Medulla oblongata (tissue), 1 donor: ENCODE measurements around the gene YIF1A.
"Not testable (repeated sequence)": the region's sequence is repeated elsewhere in the genome, so short reads cannot be mapped to it uniquely, and the experiment has no call there.

Experiments used
- DNase-seq: peaks from one replicate; pipeline ENCODE4 v3.0.0-alpha.2; 2015; ENCODE audit errors: extremely low spot score

The YIF1A gene

DNA sequence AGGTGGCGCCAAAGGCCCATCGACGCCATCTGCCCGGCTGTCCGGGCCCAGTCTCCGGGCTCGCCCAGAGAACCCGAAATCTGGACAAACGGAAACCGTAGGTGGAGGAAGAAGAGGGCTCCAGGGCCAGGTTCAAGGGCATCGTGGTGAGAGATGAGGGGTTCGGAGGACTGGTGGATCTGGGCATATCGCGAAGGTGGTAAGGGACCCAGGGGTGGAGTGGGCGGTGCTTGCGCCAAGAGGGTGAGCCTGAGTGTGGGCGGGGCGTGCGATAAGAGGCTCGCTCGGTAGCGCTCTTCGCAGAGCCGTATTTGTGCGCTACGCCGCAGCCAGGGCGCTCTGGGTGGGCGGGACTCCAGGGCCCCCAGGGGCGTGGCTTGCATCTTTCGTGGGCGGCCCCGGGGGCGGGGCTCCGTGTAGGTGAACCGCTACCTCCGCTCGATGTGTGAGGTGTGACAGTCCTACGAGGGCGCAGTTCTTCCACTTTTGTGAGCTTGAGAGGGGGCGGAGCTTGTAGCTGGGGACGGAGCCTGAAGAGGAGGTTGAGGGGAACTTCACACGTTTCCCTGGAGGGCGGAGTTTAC, 23.1 kb upstream of the YIF1A start:
- DNase-seq: peak; percentile 88

DNA sequence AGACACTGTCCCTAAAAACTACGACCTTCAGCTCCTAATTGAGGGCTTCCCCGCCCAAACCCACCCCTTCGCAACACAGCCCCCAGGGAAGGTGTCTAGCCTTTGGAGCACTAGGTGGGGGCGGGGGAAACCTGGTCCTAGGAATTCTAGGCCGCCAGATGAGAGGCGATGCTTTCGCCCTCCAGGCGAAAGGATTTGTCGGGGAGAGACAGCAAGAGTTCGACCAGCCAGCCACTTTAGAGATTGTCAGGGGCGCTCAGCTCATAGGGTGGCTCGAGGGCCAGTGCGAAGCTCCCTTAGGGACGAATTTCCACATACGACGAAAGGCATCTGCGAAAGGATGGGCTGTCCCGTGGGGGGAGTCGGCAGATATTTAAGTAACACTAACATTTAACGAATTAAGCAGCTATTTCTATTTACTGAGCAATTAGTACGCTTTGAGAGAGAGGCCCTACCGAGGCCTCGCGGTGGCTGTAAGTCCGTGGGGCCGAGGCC, 22.6 kb upstream of the YIF1A start:
- DNase-seq: no peak

DNA sequence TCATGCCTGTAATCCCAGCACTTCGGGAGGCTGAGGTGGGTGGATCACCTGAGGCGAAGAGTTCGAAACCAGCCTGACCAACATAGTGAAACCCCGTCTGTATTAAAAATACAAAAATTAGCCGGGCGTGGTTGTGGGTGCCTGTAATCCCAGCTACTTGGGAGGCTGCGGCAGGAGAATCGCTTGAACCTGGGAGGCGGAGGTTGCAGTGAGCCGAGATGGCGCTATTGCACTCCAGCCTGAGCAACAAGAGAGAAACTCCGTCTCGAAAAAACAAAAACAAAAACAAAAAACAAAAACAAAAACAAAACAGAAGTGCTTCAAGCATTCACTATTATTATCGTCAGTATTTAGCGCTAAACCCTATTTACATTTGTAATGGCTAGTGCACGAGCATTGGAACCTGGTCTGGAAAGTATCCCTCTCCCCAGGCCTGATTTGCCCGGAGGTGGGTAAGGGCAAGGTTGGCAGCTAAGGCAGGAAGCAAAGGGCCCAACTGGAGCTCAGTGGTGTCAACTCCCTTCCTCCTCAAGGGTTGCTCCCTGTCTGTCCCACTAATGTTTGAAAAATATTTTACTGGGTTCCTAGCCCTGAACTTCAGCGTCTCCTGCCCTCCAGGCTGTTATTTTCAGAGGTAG, 22.0 kb upstream of the YIF1A start:
- not testable (repeated sequence) for DNase-seq

DNA sequence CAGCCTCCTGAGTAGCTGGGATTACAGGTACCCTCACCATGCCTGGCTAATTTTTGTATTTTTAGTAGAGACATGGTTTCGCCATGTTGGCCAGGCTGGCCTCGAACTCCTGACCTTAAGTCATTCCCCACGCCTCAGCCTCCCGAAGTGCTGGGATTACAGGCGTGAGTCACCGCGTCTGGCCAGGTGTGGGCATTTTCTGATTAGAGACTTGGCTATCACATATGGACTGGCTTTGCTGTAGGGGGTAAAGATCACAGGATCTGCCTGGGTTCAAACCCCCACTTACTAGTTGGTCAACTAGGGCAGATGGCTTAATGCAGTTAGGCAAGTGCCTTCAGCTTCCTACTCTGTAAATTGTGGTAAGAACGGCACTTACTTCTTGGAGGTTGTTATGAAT, 21.4 kb upstream of the YIF1A start:
- DNase-seq: no peak

DNA sequence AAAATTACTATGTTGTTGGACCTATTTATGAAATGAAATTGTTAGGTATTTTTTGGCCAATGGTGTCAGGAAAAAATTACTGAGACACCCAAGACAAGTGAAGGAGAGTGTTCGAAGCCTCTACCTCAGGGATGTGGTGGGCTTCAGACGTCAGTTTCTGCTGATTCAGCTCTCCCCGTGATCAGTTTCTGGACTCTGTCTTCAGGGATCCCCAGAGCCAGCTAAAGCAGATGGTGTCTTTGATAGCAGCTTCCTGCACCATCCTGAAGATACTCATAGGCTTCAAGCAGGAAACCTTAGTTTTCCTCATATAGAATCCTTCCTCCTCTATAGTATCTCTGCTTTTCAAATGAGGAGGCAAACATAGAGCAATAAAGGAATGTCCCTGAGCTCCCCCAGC, 20.5 kb upstream of the YIF1A start:
- DNase-seq: no peak

DNA sequence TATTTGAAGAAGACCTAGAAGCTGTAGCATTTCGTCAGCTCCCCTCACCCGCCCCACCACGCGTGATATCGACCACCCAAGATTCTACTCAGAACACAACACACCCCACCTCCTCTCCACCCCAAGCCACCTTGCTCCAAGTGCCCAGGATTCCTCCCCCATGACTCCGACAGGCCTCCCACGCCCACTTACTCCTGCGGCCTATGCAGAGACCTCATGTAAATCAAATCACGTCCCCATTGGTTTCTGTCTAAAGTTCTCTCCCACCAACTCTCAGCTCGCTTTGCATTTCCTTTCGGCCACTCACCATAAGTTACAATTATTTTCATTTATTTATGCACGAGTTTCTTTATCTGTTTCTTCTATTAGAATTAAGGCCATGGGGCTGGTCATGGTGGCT, 13.7 kb upstream of the YIF1A start:
- DNase-seq: no peak

DNA sequence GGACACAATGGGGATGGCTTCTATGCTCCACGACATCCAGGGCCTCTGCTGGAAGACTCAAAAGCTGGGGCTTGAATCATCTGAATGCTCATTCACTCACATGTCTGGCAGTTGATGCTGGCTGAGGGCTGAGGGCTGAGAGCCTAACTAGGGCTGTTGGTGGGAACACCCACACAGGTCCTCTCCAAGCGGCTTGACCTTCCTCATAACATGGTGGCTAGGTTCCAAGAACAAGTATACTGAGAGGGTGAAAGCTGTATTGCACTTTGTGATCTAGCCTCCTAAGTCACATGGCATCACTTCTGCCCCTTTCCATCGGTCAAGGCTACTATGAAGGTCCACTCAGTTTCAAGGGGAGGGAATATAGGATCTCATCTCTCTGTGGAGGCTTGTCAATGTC, 10.2 kb upstream of the YIF1A start:
- no peak for DNase-seq

DNA sequence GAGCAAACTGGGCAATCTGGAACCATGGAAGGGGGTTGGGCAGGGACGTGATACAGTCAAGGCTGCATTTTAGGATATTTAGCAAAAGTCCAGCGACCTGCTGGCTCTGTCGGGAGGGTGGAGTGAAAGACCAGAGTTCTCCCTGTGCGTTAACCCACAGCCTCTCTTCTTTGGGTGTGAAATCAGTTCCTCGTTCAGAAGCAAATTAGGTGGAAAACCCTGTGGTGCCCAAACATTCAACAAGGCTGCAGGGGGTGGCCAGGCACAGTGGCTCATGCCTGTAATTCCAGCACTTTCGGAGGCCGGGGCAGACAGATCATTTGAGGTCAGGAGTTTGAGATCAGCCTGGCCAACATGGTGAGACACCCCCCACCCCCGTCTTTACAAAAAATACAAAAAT, 8.7 kb upstream of the YIF1A start:
- no peak for DNase-seq

DNA sequence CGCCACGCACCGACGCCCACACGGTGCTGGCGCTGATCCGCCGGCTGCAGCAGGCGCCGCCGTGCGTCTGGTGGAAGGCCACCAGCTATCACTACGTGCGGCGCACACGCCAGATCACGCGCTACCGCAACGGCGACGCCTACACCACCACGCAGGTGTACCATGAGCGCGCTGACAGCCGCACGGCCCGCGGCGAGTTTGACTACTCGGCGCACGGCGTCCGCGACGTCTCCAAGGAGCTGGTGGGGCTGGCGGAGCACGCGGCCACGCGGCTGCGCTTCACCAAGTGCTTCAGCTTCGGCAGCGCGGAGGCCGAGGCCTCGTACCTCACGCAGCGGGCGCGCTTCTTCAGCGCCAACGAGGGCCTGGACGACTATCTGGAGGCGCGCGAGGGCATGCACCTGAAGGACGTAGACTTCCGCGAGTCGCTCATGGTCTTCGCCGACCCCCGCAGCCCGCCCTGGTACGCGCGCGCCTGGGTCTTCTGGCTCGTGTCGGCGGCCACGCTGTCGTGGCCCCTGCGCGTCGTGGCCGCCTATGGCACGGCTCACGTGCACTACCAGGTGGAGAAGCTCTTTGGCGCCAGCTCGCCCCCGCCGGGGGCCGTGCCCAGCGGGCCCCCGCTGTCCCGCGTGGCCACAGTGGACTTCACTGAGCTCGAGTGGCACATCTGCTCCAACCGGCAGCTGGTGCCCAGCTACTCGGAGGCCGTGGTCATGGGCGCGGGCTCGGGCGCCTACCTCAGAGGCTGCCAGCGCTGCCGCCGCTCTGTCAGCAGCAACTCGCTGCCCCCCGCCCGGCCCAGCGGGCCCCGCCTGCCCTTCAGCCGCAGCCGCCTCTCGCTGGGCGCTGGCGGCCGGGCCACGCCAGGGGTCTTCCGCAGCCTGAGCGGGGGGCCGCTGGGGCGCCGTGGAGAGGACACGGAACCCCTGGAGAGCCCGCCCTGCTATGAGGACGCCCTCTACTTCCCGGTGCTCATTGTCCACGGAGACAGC, 6.0 kb upstream of the YIF1A start:
- no peak for DNase-seq

DNA sequence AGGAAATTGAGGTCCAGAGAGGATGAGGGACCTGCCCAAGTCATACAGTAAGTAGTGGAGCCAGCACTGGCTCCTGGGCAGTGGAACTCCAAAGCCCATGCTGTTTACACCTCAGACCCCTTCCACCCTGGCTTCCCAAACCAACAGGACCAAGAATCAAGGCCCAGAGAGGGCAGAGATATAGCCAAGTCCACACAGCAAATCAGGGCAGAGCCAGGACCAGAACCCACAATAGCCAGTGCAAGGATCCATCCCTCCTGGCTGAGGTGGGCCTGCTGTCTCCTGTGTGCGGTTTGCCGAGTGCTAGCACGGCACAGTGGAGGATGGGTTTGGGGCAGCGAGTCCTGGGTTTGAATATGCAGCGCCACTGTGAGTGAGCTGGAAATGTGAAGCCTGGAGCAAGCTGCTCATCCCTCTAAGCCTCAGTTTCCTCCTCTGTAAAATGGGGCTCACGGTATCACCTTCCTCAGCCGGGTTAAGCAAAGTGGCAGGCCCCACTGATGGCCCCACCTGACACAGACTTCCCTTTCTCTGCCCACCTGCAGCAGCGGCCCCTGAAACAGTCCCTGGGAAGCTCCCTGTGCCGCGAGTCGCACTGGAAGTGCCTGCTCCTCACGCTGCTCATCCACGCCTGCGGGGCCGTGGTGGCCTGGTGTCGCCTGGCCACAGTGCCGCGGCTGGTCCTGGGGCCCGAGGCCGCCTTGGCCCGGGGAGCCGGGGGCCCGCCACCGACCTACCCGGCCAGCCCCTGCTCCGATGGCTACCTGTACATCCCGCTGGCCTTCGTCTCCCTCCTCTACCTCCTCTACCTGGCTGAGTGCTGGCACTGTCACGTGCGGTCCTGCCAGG, 5.1 kb upstream of the YIF1A start:
- DNase-seq: no peak

DNA sequence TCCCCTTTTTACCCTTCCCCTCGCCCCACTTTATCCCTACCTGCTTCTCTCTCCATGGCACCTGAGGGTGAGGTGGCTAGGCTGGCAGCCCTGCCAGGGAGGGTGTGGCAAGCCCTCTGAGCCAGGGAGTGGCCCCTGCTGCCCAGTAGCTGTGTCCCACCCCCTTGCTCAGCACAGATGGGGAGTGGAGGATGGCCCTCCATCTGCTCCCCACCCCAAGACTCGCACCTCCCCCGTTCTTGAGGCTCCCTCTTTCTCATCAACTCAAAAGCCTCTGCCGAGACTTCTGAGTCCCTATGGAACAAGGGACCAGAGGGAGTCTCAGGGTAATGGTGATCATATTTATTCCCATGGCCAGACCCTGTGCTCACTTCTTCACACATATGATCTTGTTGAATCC, 4.4 kb upstream of the YIF1A start:
- DNase-seq: no peak

DNA sequence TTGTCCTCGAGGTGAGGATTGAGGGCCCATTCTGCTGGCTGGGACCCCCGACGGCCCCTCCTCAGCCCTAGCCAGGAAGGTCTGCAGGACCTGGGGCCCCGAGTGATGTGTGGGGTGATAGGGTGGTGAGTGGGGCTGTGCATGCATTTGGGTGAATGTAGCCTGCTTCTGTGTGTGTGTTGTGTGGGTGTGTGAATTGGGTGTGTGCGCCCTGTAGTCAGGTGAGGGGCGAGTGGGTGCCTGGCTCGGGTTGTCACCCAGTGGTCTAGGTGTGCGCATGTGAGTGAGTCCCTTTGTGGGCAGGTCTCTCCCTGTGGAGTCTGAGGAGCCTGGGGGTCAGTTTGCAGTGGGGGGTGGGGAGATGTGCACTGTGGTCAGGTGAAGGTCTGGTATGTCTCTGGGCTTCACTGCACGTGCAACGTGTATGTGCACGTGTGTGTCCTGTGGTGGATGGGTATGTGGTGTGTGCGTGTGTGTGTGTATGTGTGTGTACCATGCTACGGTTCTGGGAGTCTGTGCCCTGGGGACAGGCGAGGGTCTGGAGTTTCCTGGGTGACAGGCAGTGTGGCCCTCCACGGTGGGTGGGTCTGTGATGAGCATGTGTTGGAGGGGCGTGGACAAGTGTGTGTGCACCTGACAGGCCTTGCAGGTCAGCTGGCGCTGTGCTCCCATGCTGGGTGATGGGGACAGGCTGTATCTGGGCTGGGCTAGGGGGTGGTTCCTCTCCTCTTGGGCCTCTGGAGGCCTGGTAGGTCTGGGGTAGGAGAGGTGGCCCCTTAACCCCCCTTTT, 3.8 kb upstream of the YIF1A start:
- DNase-seq: peak; percentile 25

DNA sequence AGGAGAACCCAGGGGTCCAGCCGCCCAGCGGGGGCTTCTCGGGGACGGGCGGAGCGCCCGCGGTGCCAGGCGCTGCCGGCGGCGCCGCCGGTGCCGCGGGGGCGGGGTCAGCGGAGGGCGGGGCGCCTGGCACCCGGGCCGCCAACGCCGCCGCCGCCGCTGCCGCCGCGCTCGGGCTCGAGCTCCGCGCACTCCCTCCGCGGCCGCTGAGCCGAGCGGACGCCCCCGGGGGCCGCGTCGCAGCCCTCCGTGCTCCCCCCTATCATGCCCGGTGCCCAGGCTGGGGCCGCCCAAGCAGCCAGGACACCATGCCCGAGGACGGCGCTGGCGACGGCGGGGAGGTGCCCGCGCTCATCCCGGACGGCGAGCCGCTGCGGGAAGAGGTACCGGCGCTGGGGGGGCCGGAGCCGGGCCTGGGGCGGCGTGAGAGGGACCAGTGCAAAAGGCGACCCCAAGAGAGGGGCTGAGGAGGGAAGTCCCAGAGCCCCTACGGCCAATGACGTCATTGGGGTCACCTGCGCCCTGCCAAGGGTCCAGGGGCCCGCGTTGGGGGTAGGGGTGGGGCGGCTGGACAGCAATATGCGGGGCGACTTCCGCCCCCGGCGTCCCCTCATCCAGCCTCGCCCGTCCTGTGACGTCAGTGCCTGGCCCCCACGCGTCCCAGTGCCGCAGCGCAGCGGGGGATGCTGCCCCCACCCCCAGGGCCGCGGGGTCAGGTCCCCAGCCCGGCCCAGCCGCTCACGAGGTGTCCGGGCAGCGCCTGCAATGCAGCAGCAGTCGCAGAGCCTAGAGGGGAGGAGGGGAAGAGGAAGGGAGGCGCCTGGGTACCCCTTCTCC, 3.0 kb upstream of the YIF1A start, which contains the start of gene TMEM151A:
TMEM151A (plus strand) TSS at position 189 of the 837 bp plus-strand sequence; CDS start at position 309, 120 bp downstream.
- DNase-seq: peak; percentile 43

DNA sequence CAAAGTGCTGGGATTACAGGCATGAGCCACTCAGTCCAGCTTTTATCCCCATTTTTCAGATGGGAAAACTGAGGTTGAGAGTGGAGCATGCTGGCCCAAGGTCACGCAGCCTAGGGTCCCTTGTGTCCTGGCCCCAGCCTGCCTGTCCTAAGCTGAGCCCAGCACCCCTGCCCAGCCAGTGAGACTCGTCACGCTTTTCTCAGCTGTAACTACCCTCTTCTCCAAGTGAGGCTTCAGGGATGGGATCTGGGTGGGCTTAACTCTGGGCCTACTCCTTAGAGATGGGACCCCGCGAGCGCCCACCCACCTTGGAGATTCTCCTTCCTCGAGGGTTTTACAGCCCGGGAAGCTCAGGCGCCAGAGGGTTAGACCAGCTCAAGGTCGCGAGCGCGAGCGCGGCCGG, 2.4 kb upstream of the YIF1A start:
- peak; percentile 14 for DNase-seq

DNA sequence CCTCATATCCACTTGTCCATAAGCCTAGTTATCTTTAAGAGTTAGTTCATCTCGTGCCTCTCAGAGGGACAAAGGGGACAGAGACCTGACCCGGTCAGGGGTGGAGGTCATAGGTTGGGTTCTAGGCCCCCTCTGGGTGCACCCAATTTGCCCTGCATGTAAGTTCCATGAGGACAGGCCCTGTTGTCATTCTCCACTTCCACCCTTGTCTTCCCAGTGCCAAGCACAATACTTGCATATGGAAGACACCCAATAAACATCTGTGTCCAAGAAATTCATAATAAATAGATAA, 1.3 kb upstream of the YIF1A start:
- DNase-seq: no peak

DNA sequence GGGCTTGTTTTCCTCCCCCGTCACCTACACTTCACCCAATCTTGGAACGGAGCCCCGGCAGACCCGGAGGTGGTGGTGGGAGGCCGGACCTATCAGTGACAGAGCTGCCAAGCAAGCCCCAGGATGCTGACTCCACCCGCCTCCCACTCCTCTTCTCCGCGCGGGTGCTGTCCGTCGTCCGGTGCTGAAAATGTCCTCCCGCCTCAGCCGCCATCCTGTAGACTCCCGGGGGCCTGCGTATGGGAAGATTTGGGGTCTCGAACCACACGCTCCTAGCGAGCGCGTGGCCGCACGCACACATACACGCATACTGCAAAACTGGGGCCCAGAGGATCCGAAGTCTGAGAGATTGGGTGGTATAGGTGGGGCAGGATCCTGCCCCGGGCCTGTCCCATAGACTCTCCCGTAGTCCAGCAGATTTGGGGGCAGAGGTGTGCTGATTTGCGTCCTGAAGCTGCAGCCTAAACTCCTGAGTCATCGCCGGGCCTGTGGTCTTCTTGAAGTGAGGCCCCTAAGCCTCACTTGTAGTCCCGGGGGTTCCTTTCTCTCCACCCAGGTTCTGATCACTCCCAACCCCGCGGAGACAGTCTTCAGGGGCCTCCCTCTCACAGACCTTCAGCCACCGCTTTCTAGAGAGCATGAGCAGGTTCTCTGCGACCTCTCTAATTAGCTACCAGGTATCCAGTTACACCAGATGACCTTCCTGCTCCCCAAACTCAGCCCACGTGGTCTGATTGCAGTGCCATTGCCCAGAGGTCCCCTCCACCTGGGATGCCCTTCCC, 796 bp upstream of the YIF1A start:
- peak; percentile 53 for DNase-seq

DNA sequence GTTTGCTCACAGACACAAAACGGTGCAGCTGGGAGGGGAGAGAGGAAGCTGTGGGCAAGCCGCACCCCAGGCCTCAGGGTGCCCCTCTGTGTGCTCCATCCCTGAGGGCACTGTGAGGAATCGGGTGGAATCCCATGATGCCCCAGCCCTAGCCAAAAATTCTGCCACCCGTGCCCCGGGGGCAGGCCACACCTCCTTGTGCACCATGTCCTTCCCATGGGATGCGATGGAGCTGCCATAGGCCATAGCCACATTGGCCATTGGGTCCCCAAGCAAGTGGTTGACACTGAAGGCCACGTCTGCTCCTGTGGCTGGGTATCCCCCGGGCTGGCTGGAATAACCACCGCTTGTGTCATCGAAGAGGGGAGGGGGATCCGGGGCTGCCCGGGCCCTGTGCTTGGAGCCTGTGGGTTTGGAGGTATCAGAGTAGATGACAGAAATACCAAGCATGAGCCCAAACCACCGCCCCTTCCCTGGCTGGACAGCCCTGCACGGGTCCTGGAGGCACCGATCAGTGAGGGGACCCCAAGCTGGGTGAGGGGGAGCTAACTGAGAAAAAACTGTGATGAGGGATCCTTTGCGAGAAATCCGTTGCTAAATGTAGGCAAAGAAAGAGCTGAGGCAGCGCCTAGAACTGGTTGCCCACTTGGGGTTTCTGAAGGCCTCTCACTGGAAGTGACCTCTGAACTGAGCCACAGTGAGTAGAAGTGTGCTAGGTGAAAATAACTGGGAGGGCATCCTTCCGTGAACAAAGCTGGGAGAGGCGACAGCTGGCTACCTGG, 863 bp downstream of the YIF1A start:
- DNase-seq: no peak

DNA sequence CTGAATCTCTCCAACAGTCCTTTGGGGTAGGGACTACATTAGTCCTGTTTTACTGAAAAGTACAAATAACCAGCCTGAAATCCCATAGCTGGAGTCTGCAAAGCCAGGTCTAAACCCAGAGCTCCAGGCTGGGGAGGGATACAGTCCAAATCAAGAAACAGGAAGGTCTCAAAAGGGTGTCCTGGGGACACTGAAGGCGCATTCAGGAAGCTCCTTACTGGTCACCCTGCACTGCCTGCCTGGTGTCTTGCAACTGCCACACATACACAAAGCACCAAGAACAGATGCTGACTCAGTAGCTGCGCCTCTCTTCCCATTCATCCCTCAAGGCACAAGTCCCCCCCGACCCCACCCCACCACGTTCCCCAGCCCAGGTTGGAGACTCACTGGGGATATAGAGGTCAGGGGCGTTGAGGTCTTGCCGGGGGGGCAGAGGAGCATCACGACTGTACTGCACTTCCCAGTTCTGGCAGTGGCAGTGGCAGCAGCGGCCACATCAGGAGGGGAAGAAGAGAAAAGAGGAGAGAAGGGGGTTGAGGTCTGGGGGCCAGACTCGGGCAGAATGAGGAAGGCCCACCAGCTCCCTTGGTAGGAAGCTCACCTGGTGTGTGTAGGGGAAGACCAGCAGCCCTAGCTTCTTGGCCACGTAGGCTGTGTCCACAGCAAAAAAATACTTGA, 1.6 kb downstream of the YIF1A start:
- no peak for DNase-seq
